Activated CD4-positive, alpha-beta T cell treated with anti-CD3 and anti-CD28 coated beads, Interleukin-2, amount 50 U/mL, for 48 hours (primary cell): ENCODE measurements around the gene KCNJ5.

Experiments
- DNase-seq, 2 experiments: peaks; one replicate each; pipeline ENCODE4 v3.0.0-alpha.2; 2020

The KCNJ5 gene

GRCh38 chr11:128936606-128937251, 45.6 kb downstream of the KCNJ5 start:
- no peak for DNase-seq

- no peak for DNase-seq
Measured at GRCh38 chr11:128937480-128937879, 46.3 kb downstream of the KCNJ5 start.

- DNase-seq, result no peak
Measured at GRCh38 chr11:128938156-128938885, 47.2 kb downstream of the KCNJ5 start.

- DNase-seq, result no peak
Measured at GRCh38 chr11:128939591-128939990, 48.4 kb downstream of the KCNJ5 start.

- DNase-seq, result no peak
Measured at GRCh38 chr11:128940156-128940555, 49.0 kb downstream of the KCNJ5 start.

- no peak for DNase-seq
Measured at GRCh38 chr11:128940603-128941002, 49.4 kb downstream of the KCNJ5 start.

GRCh38 chr11:128941110-128941509, 50.0 kb downstream of the KCNJ5 start:
- DNase-seq, result no peak

- no peak for DNase-seq
Measured at GRCh38 chr11:128941573-128942271, 50.6 kb downstream of the KCNJ5 start.

- DNase-seq, result no peak
Measured at GRCh38 chr11:128942272-128942612, 51.1 kb downstream of the KCNJ5 start.

GRCh38 chr11:128942817-128943427, 51.8 kb downstream of the KCNJ5 start, which contains the start of gene TP53AIP1:
Gene TP53AIP1 (minus strand): TSS chr11:128942871. CDS start chr11:128937818, 5,053 bp downstream.
- DNase-seq, result no peak

GRCh38 chr11:128943428-128943976, 52.3 kb downstream of the KCNJ5 start:
- no peak for DNase-seq

- no peak for DNase-seq
Measured at GRCh38 chr11:128946648-128947047, 55.5 kb downstream of the KCNJ5 start.

- no peak for DNase-seq
Measured at GRCh38 chr11:128947773-128948172, 56.6 kb downstream of the KCNJ5 start.

GRCh38 chr11:128948583-128948982, 57.4 kb downstream of the KCNJ5 start:
- DNase-seq, result no peak

GRCh38 chr11:128949791-128950454, 58.8 kb downstream of the KCNJ5 start:
- DNase-seq, result no peak

GRCh38 chr11:128953151-128953550, 62.0 kb downstream of the KCNJ5 start:
- no peak for DNase-seq

GRCh38 chr11:128955636-128956035, 64.5 kb downstream of the KCNJ5 start:
- no peak for DNase-seq

- peak in 1 of 2 experiments; percentile 15 for DNase-seq
Measured at GRCh38 chr11:128956401-128957201, 65.4 kb downstream of the KCNJ5 start.

GRCh38 chr11:128957202-128957482, 66.0 kb downstream of the KCNJ5 start:
- DNase-seq, result no peak

- no peak for DNase-seq
Measured at GRCh38 chr11:128961645-128962044, 70.5 kb downstream of the KCNJ5 start.

GRCh38 chr11:128962896-128963295, 71.7 kb downstream of the KCNJ5 start:
- no peak for DNase-seq

GRCh38 chr11:128963744-128964325, 72.7 kb downstream of the KCNJ5 start:
- no peak for DNase-seq
